HCT116 (cell line): ENCODE data around the gene TENM3.

Source experiments
- CEBPB ChIP-seq: IDR thresholded peaks from 2 replicates; pipeline ENCODE4 v1.6.1; 2012; ENCODE audit warnings: low read depth
- CTCF ChIP-seq, 3 experiments: fragments of 200-600 bp in 1 of 3; sonication (generic) in 1 of 3; IDR thresholded peaks in 2 of 3; conservative IDR thresholded peaks in 1 of 3; 2 replicates each; pipeline ENCODE4 v1.5.1; 2012 to 2017; ENCODE audit warnings: low read depth in 2 of 3, low read length in 2 of 3, antibody characterized with exemption in 1 of 3, borderline replicate concordance in 1 of 3, control low read depth in 1 of 3, mild to moderate bottlenecking in 1 of 3, mixed read lengths in 1 of 3, mixed run types in 1 of 3, moderate library complexity in 1 of 3; ENCODE audit not compliant: insufficient read depth in 1 of 3
- EZH2 ChIP-seq: fragments of 200-600 bp; sonication (generic); IDR thresholded peaks from 2 replicates; pipeline ENCODE4 v1.6.1; 2017; ENCODE audit warnings: antibody characterized with exemption, mixed run types
- MAX ChIP-seq: IDR thresholded peaks from 2 replicates; pipeline ENCODE4 v1.6.1; 2012
- POLR2A ChIP-seq: IDR thresholded peaks from 2 replicates; pipeline ENCODE4 v1.7.0; 2011; ENCODE audit warnings: borderline replicate concordance; ENCODE audit not compliant: insufficient read depth, insufficient read length; ENCODE audit errors: extremely low read depth
- YY1 ChIP-seq: IDR thresholded peaks from 2 replicates; pipeline ENCODE4 v1.6.1; 2011; ENCODE audit warnings: low read length, low read depth, moderate library complexity, mild to moderate bottlenecking; ENCODE audit not compliant: insufficient replicate concordance; ENCODE audit errors: extremely low read depth
- ZNF274 ChIP-seq: fragments of 200-500 bp; sonication (Bioruptor generic); IDR thresholded peaks from 2 replicates; pipeline ENCODE4 v1.6.1; 2014; ENCODE audit warnings: mild to moderate bottlenecking, low read depth, low read length, inconsistent platforms

GRCh38 chr4:182805750-182806149 is 562.5 kb downstream of the TENM3 start:
- no peak for TF ChIP-seq ZNF274
- no peak for TF ChIP-seq CEBPB
- TF ChIP-seq CTCF (IDR thresholded peaks at IDR 0.05 in 2 of 3, conservative IDR thresholded peaks at IDR 0.05 in 1 of 3; ENCODE audit: borderline replicate concordance in 1 of 3, insufficient read depth in 1 of 3, low read depth in 2 of 3, low read length in 2 of 3) = no peak
- no peak for TF ChIP-seq MAX
- TF ChIP-seq EZH2 = no peak
- no peak for TF ChIP-seq POLR2A
- no peak for TF ChIP-seq YY1
